Progenitor cell of endocrine pancreas (in vitro differentiated cells): Measurements from ENCODE around the gene INIP. TPM values are rescaled to one million over a fixed set of nuclear protein-coding genes. Genes with fewer than 3 reads are reported as not detected.

Experiments used
- DNase-seq: peaks from one replicate; pipeline ENCODE4 v3.0.0; 2021; ENCODE audit warnings: low spot score; ENCODE audit not compliant: unreplicated experiment
- H3K27ac Mint-ChIP-seq: 2 replicates; pipeline ENCODE4 v1.8.0; 2021; ENCODE audit warnings: mild to moderate bottlenecking, moderate library complexity, mixed read lengths
- H3K27me3 Mint-ChIP-seq: 2 replicates; pipeline ENCODE4 v1.8.0; 2021; ENCODE audit warnings: mixed read lengths
- H3K36me3 Mint-ChIP-seq: 2 replicates; pipeline ENCODE4 v1.8.0; 2022; ENCODE audit warnings: mixed read lengths; ENCODE audit not compliant: insufficient read depth
- H3K4me1 Mint-ChIP-seq: 2 replicates; pipeline ENCODE4 v1.8.0; 2021; ENCODE audit warnings: low read depth, mixed read lengths
- H3K4me3 Mint-ChIP-seq: 2 replicates; pipeline ENCODE4 v1.8.0; 2021; ENCODE audit warnings: low read depth, mild to moderate bottlenecking, moderate library complexity, mixed read lengths
- H3K9me3 Mint-ChIP-seq: 2 replicates; pipeline ENCODE4 v1.8.0; 2021; ENCODE audit warnings: low read depth, mixed read lengths
- total RNA-seq: library from RNA; stranded (reverse); gene quantifications from 2 replicates; pipeline ENCODE4 v1.2.1, GENCODE V29; 2021
- TF ChIP-seq, protein P1 (sequence below): fragments of 200-600 bp; sonication (generic); IDR thresholded peaks from one replicate; pipeline ENCODE4 v1.5.0; 2021; ENCODE audit warnings: antibody characterized with exemption, mild to moderate bottlenecking; ENCODE audit not compliant: unreplicated experiment

INIP gene
- total RNA-seq, 1 donor from 2014 or later: 32.6 TPM

DNA sequence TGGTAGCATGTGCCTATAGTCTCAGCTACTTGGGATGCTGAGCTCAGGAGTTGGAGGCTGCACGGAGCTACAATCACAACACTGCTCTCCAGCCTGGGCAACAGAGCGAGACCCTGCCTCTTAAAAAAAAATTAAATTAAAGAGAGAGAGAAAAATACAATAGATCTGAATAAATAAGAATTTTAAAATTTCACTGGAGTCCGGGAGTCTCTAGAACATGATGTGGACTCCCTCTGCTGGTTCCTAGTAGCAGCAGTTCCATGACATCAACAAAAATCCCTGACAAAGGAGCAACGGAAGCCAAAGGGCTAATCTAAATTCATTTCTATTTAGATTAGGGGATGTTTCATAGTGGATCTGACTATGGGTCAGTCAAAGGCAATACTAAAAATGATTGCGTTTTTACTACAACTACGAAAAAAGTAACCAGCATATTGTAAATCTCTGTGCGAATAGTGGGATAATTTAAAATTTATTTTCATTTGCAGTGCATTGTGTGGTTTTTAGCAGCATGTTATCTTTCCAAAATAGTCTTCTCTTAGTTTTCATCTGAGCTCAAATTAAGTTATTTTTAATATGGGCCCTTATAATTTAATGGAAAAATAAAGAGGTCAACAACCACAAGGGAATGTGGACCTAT lies 6.7 kb downstream of the INIP start:
- Mint-ChIP-seq H3K4me3 (no peak overlapping the region), H3K36me3 (peaks cover 12% of the 10 kb centered on the region), H3K27me3 (no peaks in the 10 kb centered on the region), H3K4me1 (peaks cover 9% of the 10 kb centered on the region), H3K9me3 (peaks cover 5% of the 10 kb centered on the region), H3K27ac (no peak overlapping the region)
- TF ChIP-seq, protein P1, sequence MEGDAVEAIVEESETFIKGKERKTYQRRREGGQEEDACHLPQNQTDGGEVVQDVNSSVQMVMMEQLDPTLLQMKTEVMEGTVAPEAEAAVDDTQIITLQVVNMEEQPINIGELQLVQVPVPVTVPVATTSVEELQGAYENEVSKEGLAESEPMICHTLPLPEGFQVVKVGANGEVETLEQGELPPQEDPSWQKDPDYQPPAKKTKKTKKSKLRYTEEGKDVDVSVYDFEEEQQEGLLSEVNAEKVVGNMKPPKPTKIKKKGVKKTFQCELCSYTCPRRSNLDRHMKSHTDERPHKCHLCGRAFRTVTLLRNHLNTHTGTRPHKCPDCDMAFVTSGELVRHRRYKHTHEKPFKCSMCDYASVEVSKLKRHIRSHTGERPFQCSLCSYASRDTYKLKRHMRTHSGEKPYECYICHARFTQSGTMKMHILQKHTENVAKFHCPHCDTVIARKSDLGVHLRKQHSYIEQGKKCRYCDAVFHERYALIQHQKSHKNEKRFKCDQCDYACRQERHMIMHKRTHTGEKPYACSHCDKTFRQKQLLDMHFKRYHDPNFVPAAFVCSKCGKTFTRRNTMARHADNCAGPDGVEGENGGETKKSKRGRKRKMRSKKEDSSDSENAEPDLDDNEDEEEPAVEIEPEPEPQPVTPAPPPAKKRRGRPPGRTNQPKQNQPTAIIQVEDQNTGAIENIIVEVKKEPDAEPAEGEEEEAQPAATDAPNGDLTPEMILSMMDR: peak; percentile 64
- DNase-seq: no peak

DNA sequence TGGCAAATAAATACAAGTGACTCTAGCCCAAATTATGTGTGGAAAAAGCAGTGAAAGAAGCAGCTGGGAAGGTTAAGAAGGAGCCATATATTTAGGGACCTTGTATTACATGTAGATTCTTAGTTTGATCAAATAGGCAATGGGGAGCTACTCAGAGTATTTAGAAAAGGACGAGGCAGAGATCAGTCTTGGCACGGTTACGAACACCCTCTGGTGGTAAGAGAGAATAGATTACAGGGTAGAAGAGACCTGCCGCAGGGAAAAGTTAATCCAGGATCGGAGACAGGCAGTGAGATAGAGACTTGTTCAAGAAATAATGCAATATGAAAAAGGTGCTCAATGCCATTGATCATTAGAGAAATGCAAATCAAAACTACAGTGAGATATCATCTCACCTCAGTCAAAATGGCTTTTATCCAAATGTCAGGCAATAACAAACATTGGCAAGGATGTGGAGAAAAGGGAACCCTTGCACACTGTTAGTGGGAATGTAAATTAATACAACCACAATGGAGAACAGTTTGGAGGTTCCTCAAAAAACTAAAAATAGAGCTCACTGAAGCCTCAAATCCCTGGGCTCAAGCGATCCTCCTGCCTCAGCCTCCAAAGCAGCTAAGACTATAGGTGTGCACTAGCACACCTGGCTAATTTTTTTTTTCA lies 12.0 kb downstream of the INIP start:
- TF ChIP-seq, protein P1: peak; percentile 59
- no peak overlapping the region for H3K4me3 Mint-ChIP-seq
- H3K36me3 Mint-ChIP-seq: peaks cover 4% of the 10 kb centered on the region
- no peaks in the 10 kb centered on the region for H3K27me3 Mint-ChIP-seq
- H3K9me3 Mint-ChIP-seq: no peaks in the 10 kb centered on the region
- peaks cover 6% of the 10 kb centered on the region for H3K4me1 Mint-ChIP-seq
- no peak for DNase-seq
- H3K27ac Mint-ChIP-seq: no peak overlapping the region

DNA sequence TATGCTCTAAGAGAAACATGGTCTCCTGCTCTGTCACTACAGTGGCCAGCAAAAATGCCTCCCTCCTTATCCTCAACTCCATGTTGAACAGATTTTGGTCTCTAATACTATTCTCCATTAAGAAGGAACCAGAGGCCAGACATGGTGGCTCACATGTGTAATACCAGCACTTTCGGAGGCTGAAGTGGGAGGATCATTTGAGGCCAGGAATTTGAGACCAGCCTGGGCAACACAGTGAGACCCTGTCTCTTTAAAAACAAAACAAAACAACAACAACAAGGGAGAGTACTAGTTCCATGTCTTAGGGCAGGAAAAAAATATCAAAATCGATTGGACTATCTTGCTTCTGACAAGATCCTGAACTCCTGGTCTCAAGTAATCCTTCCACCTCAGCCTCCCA lies 14.6 kb downstream of the INIP start:
- no peak for DNase-seq
- Mint-ChIP-seq H3K27ac (peak overlapping the region; percentile 41), H3K36me3 (peaks cover 6% of the 10 kb centered on the region), H3K4me1 (peaks cover 5% of the 10 kb centered on the region), H3K9me3 (no peaks in the 10 kb centered on the region), H3K27me3 (no peaks in the 10 kb centered on the region), H3K4me3 (no peak overlapping the region)
- TF ChIP-seq, protein P1: no peak

DNA sequence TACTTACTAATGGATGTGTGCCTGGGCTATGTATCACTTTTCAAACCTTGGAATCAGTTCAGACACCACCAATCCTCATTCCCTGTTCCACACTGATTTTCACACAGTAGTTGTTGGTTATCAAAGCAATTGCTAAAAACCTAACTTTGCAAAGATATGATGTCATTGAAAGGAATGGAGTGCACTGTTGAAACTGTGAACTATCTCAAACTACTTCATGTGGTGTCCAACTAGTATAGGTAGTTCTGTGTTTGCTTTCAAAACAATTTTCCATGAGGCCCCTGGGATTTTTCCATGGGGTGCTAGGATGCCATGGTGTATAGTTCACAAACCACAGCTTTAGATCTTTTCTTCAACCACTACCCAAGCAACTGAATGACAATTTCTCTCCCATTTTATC lies 17.8 kb downstream of the INIP start:
- Mint-ChIP-seq H3K9me3 (no peaks in the 10 kb centered on the region), H3K36me3 (peaks cover 13% of the 10 kb centered on the region), H3K4me1 (no peaks in the 10 kb centered on the region), H3K27me3 (no peaks in the 10 kb centered on the region), H3K27ac (no peak overlapping the region), H3K4me3 (no peak overlapping the region)
- TF ChIP-seq, protein P1: no peak
- no peak for DNase-seq

DNA sequence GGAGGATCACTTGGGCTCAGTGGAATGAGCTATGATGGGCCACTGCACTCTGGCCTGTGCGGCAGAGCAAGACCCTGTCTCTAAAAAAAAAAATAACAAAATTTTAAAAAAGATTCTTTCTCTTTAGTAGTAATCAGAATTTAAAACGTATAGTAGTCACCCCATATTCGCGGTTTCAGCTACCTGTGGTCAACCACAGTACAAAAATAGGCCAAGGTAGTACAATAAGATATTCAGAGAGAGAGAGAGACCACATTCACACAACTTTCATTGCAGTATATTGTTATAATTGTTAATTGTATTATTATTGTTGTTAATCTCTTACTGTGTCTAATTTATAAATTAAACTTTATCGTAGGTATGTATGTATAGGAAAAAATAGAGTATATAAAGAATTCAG lies 18.7 kb downstream of the INIP start:
- Mint-ChIP-seq H3K4me1 (no peaks in the 10 kb centered on the region), H3K9me3 (no peaks in the 10 kb centered on the region), H3K27me3 (no peaks in the 10 kb centered on the region), H3K4me3 (no peak overlapping the region), H3K36me3 (peaks cover 13% of the 10 kb centered on the region), H3K27ac (no peak overlapping the region)
- TF ChIP-seq, protein P1: no peak
- DNase-seq: no peak
